Endodermal cell (in vitro differentiated cells): ENCODE results near the gene LRP10. TPM values are rescaled to one million over a fixed set of nuclear protein-coding genes. Genes with fewer than 3 reads are reported as not detected.

Experiments used
- DNase-seq: peaks from one replicate; pipeline ENCODE4 v3.0.0-alpha.2; 2017
- H3K27ac ChIP-seq: 2 replicates; pipeline ENCODE4 v1.5.1; 2013; ENCODE audit warnings: mild to moderate bottlenecking, low read depth, low read length, moderate library complexity
- H3K27me3 ChIP-seq: 2 replicates; pipeline ENCODE4 v1.6.1; 2013; ENCODE audit warnings: mild to moderate bottlenecking, low read length, moderate library complexity; ENCODE audit not compliant: insufficient read depth, control insufficient read depth, poor library complexity, severe bottlenecking
- H3K36me3 ChIP-seq: 2 replicates; pipeline ENCODE4 v1.7.0; 2013; ENCODE audit warnings: mild to moderate bottlenecking, low read length, moderate library complexity; ENCODE audit not compliant: control insufficient read depth, insufficient read depth
- H3K4me1 ChIP-seq: one replicate; pipeline ENCODE4 v1.7.0; 2013; ENCODE audit warnings: low read length; ENCODE audit not compliant: control insufficient read depth, insufficient read depth
- H3K4me3 ChIP-seq: 2 replicates; pipeline ENCODE4 v1.5.1; 2013; ENCODE audit warnings: mild to moderate bottlenecking, low read length, moderate library complexity
- H3K9ac ChIP-seq: 2 replicates; pipeline ENCODE4 v1.6.1; 2013; ENCODE audit warnings: mild to moderate bottlenecking, low read length, moderate library complexity; ENCODE audit not compliant: poor library complexity, severe bottlenecking; ENCODE audit errors: extremely low read depth
- H3K9me3 ChIP-seq: 2 replicates; pipeline ENCODE4 v1.6.1; 2013; ENCODE audit warnings: mild to moderate bottlenecking, low read length, moderate library complexity; ENCODE audit not compliant: control insufficient read depth
- H3K27ac Mint-ChIP-seq: 2 replicates; pipeline ENCODE4 v1.8.0; 2020; ENCODE audit warnings: mixed read lengths
- H3K27me3 Mint-ChIP-seq: 2 replicates; pipeline ENCODE4 v1.8.0; 2021; ENCODE audit warnings: mild to moderate bottlenecking, mixed read lengths; ENCODE audit not compliant: insufficient read depth
- H3K36me3 Mint-ChIP-seq: 2 replicates; pipeline ENCODE4 v1.8.0; 2020; ENCODE audit warnings: low read depth, mixed read lengths
- H3K4me1 Mint-ChIP-seq: 2 replicates; pipeline ENCODE4 v1.8.0; 2020; ENCODE audit warnings: mixed read lengths
- H3K4me3 Mint-ChIP-seq: 2 replicates; pipeline ENCODE4 v1.8.0; 2020; ENCODE audit warnings: mild to moderate bottlenecking, moderate library complexity, mixed read lengths
- H3K9me3 Mint-ChIP-seq: 2 replicates; pipeline ENCODE4 v1.8.0; 2020; ENCODE audit warnings: mild to moderate bottlenecking, mixed read lengths
- WGBS, 2 experiments: methylation state at CpG; one replicate each; pipeline versions ENCODE4 v1.1.5 to v1.1.7; 2013; ENCODE audit warnings: missing lambda C conversion rate in 2 of 2, mixed read lengths in 1 of 2; ENCODE audit not compliant: insufficient coverage in 1 of 2, insufficient read length in 1 of 2; 5-methylcytosine and 5-hydroxymethylcytosine counted together
- total RNA-seq, 2 donors: library from RNA; stranded (reverse); fragmentation: NEBNext Ultra II Directional in 1 of 2; extraction: Animal tissue kit (Norgen Biotek cat#: 25700) in 1 of 2; gene quantifications; 2 replicates in 1 of 2; 3 replicates in 1 of 2; pipeline ENCODE4 v1.2.1, GENCODE V29; 2021
- TF ChIP-seq, protein P1 (sequence below): fragments of 200-600 bp; sonication (generic); conservative IDR thresholded peaks from 2 replicates; pipeline ENCODE4 v1.5.0; 2021; ENCODE audit warnings: antibody characterized with exemption, mild to moderate bottlenecking

Gene LRP10
- total RNA-seq, 2 donors from 2014 or later = 28.9 to 41.5 TPM

- peaks cover 47% of the 10 kb centered on the region for H3K36me3 Mint-ChIP-seq
- no peak overlapping the region for H3K4me3 ChIP-seq
- no peaks in the 10 kb centered on the region for H3K9me3 Mint-ChIP-seq
- H3K27ac Mint-ChIP-seq = no peak overlapping the region
- peaks cover 28% of the 10 kb centered on the region for H3K36me3 ChIP-seq
- H3K4me3 Mint-ChIP-seq = no peak overlapping the region
- H3K4me1 ChIP-seq = peaks cover 7% of the 10 kb centered on the region
- no peaks in the 10 kb centered on the region for H3K27me3 ChIP-seq
- TF ChIP-seq, protein P1, sequence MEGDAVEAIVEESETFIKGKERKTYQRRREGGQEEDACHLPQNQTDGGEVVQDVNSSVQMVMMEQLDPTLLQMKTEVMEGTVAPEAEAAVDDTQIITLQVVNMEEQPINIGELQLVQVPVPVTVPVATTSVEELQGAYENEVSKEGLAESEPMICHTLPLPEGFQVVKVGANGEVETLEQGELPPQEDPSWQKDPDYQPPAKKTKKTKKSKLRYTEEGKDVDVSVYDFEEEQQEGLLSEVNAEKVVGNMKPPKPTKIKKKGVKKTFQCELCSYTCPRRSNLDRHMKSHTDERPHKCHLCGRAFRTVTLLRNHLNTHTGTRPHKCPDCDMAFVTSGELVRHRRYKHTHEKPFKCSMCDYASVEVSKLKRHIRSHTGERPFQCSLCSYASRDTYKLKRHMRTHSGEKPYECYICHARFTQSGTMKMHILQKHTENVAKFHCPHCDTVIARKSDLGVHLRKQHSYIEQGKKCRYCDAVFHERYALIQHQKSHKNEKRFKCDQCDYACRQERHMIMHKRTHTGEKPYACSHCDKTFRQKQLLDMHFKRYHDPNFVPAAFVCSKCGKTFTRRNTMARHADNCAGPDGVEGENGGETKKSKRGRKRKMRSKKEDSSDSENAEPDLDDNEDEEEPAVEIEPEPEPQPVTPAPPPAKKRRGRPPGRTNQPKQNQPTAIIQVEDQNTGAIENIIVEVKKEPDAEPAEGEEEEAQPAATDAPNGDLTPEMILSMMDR = no peak
- 89 to 95% methylated on average over 6 to 8 of the region's 8 CpGs for WGBS, 2 experiments
- no peaks in the 10 kb centered on the region for H3K9me3 ChIP-seq
- no peaks in the 10 kb centered on the region for H3K27me3 Mint-ChIP-seq
- H3K4me1 Mint-ChIP-seq = peaks cover 19% of the 10 kb centered on the region
- no peak overlapping the region for H3K27ac ChIP-seq
- DNase-seq = no peak
- no peak overlapping the region for H3K9ac ChIP-seq
These were observed 44.5 kb downstream of the LRP10 start for GRCh38 chr14:22915886-22916521.

DNA sequence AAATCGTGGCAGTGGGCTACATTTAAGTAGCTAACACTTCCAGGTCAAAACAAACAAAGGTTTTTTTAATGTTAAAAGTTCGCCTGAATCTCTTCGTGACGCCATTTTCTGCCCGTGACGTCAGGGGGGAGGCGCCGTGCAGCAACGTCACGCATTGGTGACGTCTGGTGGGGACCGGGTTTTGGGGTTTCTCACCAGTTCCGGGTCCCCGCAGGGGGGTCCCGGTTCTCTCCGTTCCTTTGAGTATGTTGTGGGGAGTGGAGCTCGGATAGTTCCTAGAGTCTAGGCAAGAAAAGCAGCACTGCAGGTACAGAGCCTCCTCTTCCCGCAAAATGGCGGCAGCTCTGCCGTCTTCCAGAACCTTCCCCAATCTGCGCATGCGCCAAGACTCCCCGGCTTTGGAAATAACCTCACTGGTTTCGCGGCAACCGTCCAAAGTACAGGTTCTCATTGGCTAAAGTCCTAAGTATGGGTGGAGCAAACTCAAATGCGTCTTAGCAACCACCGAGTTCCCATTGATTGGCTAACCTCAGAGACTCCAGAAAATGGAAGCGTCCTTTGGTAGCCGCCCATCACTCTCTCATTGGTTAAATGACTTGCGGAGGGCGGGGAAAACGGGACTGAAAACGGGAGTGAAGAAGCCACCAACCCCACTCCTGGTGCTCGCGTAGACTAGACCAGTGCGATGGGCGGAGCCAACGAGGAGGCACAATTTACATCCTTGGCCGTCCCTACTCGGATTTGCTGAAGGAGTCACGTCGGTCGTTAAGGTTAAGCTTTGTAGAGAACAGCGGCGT lies 47.5 kb downstream of the LRP10 start, which contains the start of gene RBM23:
Gene RBM23 (minus strand): TSS at position 346 of the 797 bp plus-strand sequence.
- no peaks in the 10 kb centered on the region for H3K27me3 Mint-ChIP-seq
- TF ChIP-seq, protein P1 = no peak
- 0 to 2% methylated on average over 31 to 46 of the region's 46 CpGs for WGBS, 2 experiments
- H3K36me3 ChIP-seq = peaks cover 54% of the 10 kb centered on the region
- no peaks in the 10 kb centered on the region for H3K9me3 ChIP-seq
- peaks cover 57% of the 10 kb centered on the region for H3K36me3 Mint-ChIP-seq
- peak; percentile 99 for DNase-seq
- H3K9me3 Mint-ChIP-seq = no peaks in the 10 kb centered on the region
- peaks cover 19% of the 10 kb centered on the region for H3K4me1 Mint-ChIP-seq
- H3K4me1 ChIP-seq = peaks cover 7% of the 10 kb centered on the region
- peak within 1 kb of the TSS; percentile 94 for H3K9ac ChIP-seq
- peak within 1 kb of the TSS; percentile 100 for H3K27ac Mint-ChIP-seq
- peak within 1 kb of the TSS; percentile 94 for H3K4me3 Mint-ChIP-seq
- no peaks in the 10 kb centered on the region for H3K27me3 ChIP-seq
- peak within 1 kb of the TSS; percentile 94 for H3K4me3 ChIP-seq
- peak within 1 kb of the TSS; percentile 99 for H3K27ac ChIP-seq

GRCh38 chr14:22919601-22919921 lies 48.0 kb downstream of the LRP10 start:
- H3K4me1 Mint-ChIP-seq = peaks cover 19% of the 10 kb centered on the region
- 24 to 29% methylated on average over 10 of the region's 10 CpGs for WGBS, 2 experiments
- peaks cover 60% of the 10 kb centered on the region for H3K36me3 Mint-ChIP-seq
- peak overlapping the region; percentile 94 for H3K4me3 Mint-ChIP-seq
- H3K27ac Mint-ChIP-seq = peak overlapping the region; percentile 100
- peak overlapping the region; percentile 39 for H3K27ac ChIP-seq
- H3K9me3 Mint-ChIP-seq = no peaks in the 10 kb centered on the region
- H3K27me3 Mint-ChIP-seq = no peaks in the 10 kb centered on the region
- TF ChIP-seq, protein P1 = no peak
- peak overlapping the region; percentile 15 for H3K9ac ChIP-seq
- H3K9me3 ChIP-seq = no peaks in the 10 kb centered on the region
- H3K4me3 ChIP-seq = peak overlapping the region; percentile 76
- no peaks in the 10 kb centered on the region for H3K27me3 ChIP-seq
- peaks cover 7% of the 10 kb centered on the region for H3K4me1 ChIP-seq
- peaks cover 58% of the 10 kb centered on the region for H3K36me3 ChIP-seq
- DNase-seq = no peak
